Stimulated activated CD8-positive, alpha-beta memory T cell treated with anti-CD3 and anti-CD28 coated beads, Interleukin-15, amount 100 ng/mL, for 1 hour (primary cell): ENCODE results near the gene MDH2.
"Not testable (repeated sequence)": the region's sequence is repeated elsewhere in the genome, so short reads cannot be mapped to it uniquely, and the experiment has no call there.

Experiments
- DNase-seq: peaks from one replicate; pipeline ENCODE4 v3.0.0-alpha.2; 2020; ENCODE audit warnings: low read depth

The MDH2 gene, protein sequence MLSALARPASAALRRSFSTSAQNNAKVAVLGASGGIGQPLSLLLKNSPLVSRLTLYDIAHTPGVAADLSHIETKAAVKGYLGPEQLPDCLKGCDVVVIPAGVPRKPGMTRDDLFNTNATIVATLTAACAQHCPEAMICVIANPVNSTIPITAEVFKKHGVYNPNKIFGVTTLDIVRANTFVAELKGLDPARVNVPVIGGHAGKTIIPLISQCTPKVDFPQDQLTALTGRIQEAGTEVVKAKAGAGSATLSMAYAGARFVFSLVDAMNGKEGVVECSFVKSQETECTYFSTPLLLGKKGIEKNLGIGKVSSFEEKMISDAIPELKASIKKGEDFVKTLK

GRCh38 chr7:76047811-76048667 is at the start of gene MDH2, which contains the start of gene STYXL1:
Gene MDH2 (plus strand): TSS chr7:76048106. CDS start chr7:76048161, 55 bp downstream.
Gene STYXL1 (minus strand): TSS chr7:76048000. CDS start chr7:76030523, 17,477 bp downstream.
- DNase-seq: peak; percentile 70

GRCh38 chr7:76000566-76000965 is 47.3 kb upstream of the MDH2 start:
- no peak for DNase-seq

GRCh38 chr7:76002139-76002538 is 45.8 kb upstream of the MDH2 start:
- no peak for DNase-seq

GRCh38 chr7:76002822-76003221 is 45.1 kb upstream of the MDH2 start:
- DNase-seq: no peak

GRCh38 chr7:76003351-76003750 is 44.6 kb upstream of the MDH2 start:
- DNase-seq: no peak

DNA sequence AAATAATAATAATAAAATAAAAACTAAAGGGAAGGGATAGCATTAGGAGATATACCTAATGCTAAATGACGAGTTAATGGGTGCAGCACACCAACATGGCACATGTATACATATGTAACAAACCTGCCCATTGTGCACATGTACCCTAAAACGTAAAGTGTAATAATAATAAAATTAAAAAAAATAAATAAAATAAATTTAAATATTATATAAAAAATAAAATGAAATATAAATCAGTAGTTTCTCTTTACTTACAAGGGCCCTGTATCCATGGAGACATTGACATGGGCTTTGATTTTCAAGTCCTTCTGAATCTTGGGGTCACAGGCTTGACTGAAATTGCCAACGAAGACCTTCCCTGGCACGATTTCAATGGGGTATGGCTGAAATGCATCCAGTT is 42.9 kb upstream of the MDH2 start:
- not testable (repeated sequence) for DNase-seq

GRCh38 chr7:76008156-76008687 is 39.7 kb upstream of the MDH2 start:
- DNase-seq: no peak

DNA sequence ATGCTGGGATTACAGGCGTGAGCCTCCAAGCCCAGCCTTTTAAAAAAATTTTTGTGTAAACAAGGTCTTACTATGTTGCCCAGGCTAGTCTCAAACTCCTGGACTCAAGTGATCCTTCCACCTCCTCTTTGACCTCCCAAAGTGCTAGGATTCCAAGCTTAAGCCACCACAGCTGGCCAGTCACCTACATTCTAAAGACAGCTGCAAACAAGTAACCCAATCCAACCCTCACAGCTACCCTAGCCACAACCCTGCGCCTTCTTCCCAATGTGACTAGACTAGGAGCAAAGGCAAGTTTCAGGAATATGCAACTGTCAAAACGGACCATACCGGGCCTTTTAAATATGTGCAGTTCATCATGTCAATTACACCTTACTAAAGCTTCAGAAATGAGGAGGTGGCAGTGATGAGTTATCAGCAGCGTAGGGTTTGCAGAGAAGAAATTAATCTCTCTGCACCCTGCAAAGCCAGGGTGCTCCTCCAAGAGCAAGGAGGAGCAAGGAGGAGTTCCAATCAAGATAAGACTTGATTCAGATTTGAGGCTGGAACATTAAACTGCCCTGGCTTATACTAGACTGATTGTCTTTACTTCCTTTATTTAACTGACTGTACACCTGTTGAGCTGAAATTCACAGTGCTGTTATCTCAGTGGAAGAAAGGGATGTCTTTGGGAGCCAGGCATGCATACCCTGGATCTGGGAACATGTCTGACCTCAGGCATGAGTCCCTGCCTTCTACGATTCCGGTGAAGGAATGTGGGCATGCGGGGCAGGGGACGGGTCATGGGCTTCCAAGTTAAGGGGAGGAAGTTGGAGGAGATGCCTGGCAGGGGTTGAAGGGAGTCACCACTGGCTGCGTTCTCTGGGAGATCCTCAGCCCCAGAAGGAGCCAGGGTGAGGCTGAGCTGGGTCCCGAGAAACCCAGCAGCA is 38.0 kb upstream of the MDH2 start:
- DNase-seq: no peak

GRCh38 chr7:76011442-76011861 is 36.5 kb upstream of the MDH2 start:
- DNase-seq: no peak

GRCh38 chr7:76016191-76016947 is 31.5 kb upstream of the MDH2 start:
- DNase-seq: no peak

- not testable (repeated sequence) for DNase-seq
Measured at GRCh38 chr7:76018520-76018919, 29.4 kb upstream of the MDH2 start.

DNA sequence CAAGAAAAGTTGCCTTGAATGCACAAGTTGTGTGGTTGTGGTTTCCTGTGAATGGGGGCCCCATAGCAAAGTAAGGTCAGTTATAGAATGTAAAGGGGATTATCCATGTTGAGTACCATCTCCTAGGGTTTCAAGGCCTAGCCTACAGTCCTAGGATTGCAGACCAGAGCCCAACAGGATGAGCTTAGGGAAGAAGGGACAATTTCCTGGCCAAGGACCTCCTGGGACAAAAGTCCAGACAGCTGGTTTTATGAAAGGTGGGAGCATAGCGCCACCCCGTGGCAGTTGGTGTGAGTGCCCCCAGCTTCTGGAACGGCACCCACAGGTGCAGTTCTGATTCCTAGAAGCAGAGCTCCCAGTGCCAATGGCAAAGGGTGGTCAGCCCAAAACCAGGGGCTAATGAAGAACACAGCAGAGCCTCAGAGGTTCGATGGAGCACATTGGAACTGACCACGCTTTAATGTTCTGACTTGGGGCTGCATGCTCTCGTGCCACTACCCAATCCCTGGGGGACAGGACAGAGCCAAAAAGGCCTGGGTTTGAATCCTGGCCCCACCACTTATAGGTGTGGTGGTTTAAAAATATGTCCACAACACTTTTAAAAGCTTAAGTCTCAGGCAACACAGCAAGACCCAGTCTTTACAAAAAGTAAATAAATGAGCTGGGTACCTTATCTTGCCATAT is 27.7 kb upstream of the MDH2 start:
- peak; percentile 46 for DNase-seq

- no peak for DNase-seq
Measured at GRCh38 chr7:76022026-76022780, 25.7 kb upstream of the MDH2 start.

GRCh38 chr7:76023002-76023401 is 24.9 kb upstream of the MDH2 start:
- DNase-seq: no peak

DNA sequence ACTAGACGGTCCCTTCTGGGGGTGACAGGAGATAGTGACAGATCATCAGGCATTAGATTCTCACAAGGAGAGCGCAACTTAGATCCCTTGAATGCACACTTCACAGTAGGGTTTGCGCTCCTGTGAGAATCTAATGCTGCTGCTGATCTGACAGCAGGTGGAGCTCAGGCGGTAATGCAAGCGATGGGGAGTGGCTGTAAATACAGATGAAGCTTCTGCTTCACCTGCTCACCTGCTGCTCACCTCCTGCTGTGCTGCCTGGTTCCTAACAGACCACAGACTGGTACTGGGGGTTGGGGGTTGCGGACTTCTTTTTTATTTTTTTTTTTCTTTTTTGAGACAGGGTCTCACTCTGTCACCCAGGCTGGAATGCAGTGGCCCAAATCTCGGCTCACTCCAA is 18.2 kb upstream of the MDH2 start:
- not testable (repeated sequence) for DNase-seq

DNA sequence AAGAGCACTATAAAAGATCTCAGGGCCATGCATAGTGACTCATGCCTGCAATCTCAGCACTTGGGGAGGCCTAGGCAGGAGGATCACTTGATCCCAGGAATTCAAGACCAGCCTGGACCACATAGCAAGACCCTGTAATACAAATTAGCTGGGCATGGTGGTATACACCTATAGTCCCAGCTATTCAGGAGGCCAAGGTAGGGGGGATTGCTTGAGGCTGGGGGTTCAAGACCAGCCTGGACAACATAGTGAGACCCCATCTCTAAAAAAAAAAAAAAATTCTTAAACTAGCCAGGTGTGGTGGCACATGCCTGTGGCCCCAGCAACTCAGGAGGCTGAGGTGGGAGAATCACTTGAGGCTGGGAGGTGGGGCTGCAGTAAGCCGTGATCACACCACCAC is 15.9 kb upstream of the MDH2 start:
- no peak for DNase-seq

DNA sequence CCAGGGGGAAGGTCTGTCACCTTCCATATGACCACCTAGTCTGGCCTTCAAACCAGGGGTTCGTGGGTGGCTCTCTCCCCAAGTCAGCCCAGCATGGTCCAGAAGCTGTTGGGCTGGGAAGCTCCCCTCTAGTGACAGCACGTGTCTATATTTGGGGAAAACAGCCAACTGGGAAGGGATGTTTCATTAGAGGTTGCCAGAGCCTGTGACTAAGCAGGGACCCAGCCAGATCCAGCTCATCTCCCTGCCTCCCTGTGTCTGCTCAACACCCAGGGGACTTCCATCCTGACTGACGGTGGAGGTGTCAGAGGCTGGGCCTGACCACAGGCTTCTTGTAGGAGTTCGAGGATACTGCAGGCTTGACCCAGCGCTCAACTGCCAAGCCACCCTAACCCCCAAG is 10.6 kb upstream of the MDH2 start:
- DNase-seq: no peak

DNA sequence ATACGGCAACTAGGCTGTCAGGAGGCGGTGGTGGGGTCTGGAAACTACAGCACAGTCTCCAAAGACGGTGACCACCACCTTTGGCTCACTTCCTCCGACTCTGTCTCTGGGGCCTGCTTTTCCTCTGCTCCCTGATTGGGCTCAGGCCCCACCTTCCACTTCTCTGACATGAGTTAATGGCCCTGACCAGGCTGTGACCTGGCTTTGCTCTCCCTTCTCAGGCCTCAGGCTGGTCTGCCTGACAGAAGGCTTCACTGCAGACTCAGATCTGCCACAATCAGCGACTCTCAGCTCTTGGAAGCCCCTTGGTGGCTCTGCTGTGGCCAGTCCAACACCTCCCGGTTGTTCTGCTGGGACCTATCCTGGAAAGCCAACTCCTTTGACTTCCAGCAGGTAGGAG is 7.8 kb upstream of the MDH2 start:
- no peak for DNase-seq

GRCh38 chr7:76044375-76044865 is 3.5 kb upstream of the MDH2 start:
- no peak for DNase-seq
